ENCODE data around the gene COA8.
A peak's percentile ranks its signal among the peaks of the same experiment; 100 is the strongest.
"Not testable (repeated sequence)": the region's sequence is repeated elsewhere in the genome, so short reads cannot be mapped to it uniquely, and the experiment has no call there.

Gene COA8

DNA sequence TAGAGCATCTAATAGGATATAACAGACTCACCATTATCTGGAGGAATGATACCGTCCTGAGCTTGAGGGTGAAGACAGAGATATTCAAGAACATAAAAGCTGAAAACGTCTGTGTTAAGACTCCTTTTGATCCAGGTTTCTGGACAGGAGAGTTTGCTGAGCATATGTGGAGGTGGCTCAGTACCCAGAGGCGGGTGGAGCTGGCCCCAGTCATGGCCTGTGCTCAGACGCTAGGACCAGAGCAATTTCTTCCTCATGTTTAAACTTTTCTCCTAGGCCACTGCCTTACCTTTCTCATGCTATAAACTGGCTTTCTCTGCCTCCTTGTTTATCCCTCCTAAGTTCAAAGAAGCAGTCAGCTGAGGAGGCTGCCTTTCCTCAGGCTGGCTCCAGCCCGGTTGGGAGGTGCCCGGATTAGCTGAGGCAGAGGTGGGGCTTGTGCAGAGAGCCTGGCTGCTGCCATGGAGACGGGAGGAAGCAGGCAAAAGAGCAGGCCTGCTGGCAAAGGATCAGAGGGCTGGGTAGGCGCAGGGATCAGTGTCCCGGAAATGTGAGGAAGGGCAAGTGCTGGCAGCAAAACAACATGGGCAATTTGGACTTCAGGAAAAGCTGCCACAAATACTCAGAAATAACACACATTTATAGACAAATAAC, 13.7 kb downstream of the COA8 start:
- DNase-seq (ENCODE audit: low spot score): peak; percentile 89

DNA sequence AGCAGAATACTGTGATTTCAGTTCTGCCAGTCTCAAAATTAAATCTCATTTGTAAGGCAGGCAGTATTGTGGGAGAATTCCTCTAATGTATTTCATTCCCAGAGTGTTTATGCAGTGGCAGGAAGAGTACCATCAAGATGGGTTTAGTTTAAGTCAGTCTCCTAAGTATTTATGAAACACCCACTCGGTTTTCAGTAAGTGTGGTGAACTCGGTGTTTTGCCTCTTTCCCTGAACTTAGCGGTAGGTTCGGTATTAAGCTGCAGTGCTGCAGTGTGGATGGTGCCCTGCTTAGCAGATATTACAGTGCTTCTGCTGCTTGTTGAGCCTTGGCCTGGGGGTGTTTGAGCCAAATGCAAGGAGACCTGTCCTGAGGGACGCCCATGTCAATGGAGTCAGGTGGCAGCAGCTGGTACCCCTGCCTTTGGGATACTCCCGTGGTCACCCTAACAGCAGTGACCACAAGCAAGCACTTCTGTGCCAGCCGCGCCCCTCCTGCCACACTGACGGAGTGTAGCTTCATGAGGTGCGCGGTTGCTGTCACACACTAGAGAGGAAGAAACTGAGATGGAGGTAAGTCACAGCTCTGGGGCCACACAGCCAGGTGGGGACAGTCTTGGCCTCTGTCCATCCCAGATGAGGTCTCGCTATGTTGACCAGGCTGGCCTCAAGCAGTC, 15.8 kb downstream of the COA8 start:
- no peak for DNase-seq (ENCODE audit: low spot score)

DNA sequence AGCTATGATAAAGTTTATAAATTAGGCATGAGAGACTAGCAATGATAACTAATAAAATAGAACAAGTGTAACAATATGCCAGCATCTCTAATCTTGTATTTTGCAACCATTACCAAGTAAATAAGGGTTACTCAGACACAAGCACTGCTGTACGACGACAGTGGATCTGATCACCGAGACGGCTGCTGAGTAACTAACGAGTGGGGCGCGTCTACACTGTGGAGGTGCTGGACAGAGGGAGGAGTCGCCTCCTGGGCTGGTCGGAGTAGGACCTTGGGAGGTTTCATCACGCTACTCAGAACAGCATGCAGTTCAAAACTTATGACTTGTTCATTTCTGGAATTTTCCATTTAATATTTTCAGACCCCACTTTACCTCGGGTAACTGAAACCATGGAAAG, 18.4 kb downstream of the COA8 start:
- DNase-seq (ENCODE audit: low spot score): no peak

DNA sequence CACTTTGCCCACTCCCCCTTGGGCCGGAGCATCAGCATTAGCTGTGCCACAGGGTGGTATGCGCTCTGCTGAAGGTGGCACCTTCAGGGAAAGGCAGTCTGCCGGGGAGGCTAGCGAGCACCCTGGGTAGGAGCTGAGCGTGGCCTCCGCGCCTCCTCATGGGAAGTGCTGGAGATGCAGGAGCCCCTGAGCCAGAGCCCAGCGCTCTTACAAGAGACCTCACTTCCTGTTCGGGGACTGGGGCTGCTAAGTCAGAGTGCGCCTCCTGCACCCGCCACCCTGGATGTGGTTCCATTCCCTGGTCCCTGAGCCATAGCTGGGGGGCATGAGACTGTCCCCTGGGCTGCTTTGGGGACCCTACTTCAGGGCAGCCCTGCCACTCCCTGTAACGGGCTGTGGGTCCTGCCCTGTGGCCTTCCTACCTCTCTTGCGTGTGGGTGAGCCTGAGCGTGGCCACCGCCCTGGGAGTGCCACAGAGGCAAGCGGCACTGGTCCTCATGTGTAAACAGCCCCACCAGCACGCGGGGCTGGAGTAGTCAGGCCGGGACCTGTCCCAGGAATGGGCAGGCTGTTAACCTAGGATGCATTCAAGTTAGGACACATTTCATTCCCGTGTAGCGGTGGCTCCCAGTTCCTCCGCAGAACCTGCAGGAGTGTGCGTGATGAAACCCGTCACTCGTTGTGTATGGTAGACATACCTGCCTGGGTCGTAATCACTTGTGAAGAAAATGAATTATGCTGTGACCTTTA, 19.4 kb downstream of the COA8 start:
- no peak for DNase-seq (ENCODE audit: low spot score)

DNA sequence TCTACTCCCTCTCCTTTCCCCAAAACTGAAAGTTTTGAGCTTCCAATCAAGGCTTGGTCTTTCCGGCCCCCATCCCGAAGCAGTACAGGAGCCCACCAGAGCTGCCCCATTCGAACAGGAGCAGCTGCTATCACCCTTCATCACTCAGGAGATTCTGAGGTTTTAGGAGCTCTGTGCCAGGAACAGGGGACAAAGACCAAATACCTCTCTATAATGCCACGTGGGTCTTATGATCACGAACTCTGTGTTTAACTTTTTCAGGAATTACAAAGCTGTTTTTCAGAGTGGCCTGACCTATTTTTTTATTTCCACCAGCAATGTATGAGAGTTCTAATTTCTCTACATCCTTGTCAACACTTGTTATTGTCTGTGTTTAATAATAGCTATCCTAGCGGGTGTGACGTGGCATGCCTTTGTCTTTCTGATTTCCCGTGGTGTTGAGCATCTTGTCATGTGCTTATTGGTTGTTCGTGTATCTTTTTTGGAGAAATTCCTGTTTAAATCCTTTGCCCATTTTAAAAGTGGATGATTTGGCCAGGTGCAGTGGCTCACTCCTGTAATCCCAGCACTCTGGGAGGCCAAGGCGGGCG, 21.7 kb downstream of the COA8 start:
- DNase-seq (ENCODE audit: low spot score): no peak

DNA sequence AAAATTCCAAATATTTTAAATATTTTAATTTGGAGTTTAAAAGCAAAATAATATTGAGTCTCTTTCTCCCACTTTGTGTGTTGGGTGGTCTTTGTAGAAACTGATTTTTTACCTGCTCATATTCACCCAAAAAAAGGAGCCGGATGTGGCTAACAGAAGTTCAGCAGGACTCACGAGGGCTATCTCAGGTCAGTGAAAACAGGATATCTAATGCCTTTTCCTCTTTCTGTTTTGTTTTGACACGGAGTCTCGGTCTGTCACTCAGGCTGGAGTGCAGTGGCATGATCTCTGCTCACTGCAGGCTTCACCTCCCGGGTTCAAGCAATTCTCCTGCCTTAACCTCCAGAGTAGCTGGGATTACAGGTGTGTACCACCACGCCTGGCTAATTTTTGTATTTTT, 30.8 kb downstream of the COA8 start:
- no peak for DNase-seq (ENCODE audit: low spot score)

DNA sequence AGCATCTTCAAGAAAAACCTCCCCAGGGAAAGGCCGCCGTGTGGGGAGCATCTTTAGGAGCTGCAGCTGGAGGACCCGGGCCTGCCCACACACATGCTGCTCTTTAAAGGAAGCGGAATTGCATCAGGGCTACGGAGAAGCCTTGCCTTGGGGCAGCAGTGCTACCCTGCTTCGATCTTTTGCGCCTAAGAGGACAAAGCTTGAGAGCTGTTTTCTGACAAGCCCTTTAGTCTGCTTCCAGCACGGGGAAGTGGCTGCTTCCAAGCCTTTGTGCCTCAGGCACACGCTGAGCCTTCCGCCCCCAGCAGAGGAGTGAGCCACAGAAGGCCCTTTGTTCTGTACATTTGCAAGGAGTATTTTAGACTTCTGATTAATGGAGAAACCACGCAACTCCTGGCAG, 31.5 kb downstream of the COA8 start:
- DNase-seq (ENCODE audit: low spot score): peak; percentile 93

DNA sequence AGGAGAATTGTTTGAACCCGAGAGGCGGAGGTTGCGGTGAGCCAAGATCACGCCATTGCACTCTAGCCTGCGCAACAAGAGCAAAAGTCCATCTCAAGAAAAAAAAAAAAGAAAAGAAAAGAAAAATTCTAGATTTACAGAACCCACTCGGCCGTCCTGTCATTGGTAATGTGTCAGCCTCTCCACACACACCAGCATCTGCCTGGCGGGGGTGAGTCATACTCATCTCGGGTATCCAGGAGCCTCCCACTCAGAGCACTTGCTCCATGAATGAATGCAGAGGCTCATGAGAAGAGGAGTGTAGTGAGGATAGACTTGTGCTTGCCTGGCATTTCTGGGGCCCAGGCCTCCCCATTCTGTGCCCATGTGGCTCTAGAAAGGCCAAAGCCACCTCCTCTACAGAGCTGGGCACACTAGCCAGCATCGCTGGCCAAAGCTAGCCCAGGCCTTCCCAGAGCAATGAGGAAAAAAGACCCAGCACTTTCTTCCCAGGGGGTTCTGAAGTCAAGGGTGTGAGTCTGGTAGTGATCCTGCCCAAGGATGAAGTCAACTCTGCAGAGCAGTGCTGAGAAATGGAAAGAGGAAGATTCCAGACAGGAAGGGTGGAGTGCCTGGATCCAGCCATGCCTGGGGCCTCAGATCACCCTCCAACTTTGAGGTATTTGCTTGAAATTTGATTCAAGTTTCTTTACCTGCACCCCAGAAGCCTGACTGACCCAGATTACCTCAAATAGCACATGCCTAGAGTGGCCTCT, 35.0 kb downstream of the COA8 start:
- peak; percentile 93 for DNase-seq (ENCODE audit: low spot score)

DNA sequence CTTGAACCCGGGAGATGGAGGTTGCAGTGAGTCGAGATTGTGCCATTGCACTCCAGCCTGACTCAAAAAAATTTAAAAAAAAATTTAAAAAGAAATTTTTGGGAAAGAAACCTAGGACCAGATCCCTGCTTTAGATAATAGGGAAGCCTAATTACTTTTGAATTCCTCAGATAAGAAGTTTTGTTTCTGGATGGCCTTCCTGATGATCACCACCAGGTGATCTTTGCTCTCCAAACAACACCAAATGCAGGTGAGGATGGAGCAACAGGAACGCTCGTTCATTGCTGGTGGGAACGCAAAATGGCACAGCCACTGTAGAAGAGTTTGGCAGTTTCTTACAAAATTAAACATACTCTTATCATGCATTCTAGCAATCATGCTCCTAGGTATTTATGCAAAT, 37.7 kb downstream of the COA8 start:
- no peak for DNase-seq (ENCODE audit: low spot score)

DNA sequence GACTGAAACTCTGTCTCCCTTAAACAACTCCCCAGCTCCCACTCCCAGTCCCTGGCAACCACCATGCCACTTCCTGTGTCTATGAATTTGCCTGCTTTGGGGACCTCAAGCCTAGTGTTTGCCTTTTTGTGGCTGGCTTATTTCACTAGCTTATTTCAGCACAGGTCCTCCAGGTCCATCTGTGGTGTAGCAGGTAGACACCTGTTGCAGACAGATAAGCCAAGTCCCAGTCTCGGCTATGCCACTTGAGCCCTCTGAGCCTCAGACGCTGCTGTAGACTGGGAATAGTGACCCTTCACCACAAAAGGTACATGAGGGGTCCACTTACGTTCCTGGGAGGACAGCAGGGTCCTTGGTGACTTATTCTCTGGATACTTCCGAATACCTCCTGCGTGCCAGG, 41.9 kb downstream of the COA8 start:
- no peak for DNase-seq (ENCODE audit: low spot score)

DNA sequence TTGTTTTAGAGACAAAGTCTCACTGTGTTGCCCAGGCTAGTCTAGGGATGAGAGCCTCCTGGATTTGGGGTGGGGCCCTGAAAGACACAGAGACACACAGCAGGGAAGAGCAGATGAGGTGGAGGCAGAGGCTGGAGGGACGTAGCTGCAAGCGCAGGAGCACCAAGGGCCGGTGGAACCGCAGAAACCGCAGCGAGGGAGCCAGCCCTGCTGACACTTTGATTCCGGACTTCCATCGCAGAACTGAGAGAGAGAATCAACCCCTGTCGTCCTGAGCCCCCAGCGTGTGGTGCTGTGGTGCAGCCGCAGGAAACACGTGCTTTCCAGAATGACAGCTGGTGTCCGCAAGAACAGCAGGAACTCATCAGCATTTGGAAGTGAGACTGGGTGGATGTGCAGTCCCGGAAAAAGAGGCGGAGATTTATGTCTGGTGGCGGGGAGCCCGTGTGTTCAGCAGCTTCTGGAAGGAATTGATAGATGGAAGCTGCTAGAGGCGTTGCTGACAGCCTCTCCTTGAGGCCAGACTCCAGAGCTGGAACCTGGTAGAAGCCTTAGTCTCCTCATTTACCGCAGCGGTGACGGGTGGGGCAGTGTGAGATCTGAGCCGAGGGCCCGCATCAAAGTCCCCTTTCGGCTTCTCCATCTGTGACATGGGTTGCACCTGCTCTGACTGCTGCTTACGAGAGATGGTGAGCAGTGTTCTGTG, 44.4 kb downstream of the COA8 start:
- DNase-seq (ENCODE audit: low spot score): peak; percentile 57

DNA sequence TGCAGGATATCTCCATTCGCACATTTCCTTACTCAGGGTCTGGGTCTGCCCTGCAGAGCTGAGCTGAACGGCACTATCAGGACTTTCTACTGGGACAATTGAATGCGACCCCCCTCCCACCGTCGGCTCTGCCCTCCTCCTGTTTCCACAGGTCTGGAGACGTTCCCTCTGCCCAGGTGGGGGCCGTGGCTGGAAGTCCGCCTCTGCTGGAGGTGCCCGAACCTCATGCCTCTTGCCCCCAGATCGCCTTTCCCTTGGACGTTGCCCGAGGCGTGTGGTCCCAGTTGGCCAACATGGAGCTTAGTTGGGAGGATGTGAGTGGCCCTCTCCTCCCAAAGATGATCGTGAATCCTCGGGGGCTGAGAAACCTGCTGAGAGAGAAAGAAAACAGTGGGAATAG, 45.1 kb downstream of the COA8 start:
- DNase-seq (ENCODE audit: low spot score): no peak

DNA sequence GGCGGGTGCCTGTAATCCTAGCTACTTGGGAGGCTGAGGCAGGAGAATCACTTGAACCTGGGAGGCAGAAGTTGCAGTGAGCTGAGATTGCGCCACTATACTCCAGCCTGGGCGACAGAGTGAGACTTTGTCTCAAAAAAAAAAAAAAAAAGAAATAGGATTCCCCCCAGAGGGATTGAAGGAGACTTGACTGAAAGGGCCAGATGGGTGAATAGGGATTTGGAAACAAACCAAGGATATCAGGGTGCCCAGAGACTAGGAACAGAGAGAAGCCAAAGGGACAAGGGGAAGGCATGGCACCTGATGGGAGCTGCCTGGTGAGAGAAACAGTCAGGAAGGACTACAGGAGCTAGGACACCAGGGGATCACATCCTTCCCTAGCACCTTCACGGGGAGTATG, 46.3 kb downstream of the COA8 start:
- DNase-seq (ENCODE audit: low spot score): not testable (repeated sequence)

DNA sequence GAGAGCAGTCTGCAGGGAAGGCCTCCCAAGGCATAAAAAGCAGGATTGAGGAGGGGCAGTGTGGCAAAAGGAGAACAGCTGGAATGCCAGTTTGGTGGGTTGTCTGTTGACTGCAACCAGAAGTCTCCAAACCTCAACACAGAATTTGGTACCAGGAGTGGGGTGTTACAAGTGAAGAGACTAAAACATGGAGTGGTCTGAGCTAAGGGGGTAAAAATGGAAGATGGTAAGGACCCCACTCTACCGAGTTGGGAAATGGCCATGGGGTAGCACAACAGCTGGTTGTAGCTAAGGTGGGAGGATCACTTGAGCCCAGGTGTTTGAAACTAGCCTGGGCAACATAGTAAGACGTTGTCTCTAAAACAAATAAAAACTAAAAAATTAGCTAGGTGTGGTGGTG, 48.5 kb downstream of the COA8 start:
- no peak for DNase-seq (ENCODE audit: low spot score)

DNA sequence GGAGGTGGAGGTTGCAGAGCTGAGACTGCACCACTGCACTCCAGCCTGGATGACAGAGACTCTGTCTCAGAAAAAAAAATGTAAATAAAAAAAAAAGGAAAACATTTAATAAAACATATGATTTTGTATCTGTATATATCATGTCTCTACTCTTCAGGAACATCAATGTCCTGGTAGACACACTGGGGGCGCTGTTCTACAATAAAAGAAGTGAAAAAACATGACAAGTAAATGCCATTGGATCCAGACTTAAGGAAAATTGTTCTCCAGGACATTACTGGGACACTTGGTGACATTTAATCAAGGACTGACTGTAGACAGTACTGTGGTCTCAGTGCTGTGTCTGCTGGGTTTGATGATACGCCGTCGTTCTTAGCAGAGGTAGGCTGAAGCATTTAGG, 50.8 kb downstream of the COA8 start:
- DNase-seq (ENCODE audit: low spot score): no peak

DNA sequence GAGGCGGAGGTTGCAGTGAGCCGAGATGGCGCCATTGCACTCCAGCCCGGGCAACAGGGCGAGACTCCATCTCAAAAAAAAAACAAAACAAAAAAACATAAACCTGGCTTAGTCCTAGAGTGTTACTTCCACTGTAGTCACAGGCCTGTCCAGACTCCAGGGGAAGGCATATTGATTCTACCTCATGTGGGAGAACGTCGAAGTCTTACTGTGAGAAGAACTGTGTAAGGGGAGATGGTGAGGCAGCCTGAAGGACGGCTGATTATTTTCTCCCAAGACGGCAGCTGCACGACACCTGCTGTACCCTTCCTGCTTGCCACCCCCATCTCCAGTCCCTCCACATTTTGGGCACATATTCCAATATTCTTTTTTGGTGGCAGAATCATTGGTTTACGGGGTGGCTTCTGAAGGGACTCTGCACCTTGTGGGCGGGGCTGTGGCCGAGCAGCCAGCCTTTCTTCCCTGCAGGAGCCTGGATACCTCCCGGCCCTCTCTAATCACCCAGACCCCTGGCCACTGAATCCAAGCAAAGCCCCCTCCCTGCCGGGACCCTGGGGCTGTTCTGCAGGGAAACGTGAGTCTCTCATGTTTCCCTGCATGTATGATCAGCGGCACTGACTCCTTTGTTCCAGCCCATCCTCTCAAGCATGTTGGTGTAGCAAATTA, 54.0 kb downstream of the COA8 start:
- no peak for DNase-seq (ENCODE audit: low spot score)

DNA sequence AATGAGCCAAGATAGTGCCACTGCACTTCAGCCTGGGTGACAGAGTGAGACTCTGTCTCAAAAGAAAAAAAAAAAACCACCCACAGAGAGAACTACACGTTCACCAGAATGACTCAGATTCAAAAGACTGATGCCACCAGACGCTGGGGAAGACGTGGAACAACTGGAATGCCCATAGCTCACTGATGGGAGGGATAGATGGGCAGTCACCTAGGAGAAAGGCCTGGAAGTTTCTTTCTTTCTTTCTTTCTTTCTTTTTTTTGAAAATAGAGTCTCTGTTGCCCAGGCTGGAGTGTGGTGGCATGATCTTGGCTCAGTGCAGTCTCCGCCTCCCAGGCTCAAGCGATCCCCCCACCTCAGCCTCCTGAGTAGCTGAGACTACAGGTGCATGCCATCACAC, 56.3 kb downstream of the COA8 start:
- DNase-seq (ENCODE audit: low spot score): no peak

DNA sequence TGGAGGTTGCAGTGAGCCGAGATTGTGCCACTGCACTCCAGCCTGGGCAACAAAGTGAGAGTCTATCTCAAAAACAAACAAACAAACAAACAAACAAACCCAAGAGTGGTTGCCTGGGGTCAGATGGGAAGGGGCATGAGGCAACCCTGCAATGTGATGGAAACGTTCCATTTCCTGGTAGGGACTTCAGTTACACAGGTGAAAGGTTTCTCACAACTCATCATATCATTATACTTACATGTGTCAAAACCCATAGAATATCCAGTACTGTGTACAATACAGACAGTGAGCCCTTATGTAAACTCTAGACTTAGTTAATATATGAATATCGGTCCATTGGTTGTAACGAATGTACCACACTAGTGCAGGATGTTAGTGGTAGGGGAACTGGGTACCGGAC, 59.1 kb downstream of the COA8 start:
- no peak for DNase-seq (ENCODE audit: low spot score)

DNA sequence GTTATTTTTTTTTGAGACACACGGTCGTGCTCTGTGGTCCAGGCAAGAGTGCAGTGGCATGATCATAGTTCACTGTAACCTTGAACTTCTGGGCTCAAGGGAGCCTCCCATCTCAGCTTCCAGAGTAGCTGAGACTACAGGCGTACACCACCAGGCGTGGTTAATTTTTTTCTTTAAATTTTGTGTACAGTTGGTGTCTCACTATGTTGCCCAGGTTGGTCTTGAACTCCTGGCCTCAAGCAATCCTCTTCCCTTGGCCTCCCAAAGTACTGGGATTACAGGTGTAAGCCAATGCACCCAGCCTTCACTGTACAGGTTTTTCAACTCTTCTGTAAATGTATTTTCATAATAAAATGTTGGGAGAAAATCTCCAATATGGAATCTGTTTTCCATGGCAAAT, 60.5 kb downstream of the COA8 start:
- DNase-seq (ENCODE audit: low spot score): no peak

DNA sequence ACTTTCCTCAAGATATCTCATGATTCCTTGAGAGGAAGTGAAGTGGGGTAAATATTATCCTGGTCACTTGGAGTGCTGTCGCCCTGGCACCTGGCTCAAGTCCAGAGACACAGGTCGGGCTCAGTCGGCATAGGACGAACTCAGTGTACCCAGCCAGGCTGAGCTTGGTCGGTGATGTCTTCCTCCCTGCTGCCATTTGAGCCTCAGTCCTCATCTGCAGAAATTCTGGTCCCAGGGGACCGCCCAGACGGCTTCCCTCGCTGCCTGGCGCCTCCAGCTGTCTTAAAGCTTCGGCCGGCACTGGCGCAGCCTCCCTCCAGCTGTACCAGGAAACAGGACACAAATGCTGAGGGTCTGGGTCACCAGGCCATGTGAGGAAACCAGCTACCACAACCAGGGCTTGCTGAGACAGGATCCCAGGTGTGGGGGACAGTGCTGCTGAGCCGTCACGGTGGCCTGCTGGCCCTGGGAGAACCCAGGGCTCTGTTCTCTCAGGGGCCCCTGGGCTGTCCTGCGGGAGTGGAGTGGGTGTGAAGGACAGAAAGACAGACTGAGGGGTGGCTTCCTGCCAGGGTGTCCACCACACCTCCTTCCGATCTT, 61.2 kb downstream of the COA8 start:
- no peak for DNase-seq (ENCODE audit: low spot score)

DNA sequence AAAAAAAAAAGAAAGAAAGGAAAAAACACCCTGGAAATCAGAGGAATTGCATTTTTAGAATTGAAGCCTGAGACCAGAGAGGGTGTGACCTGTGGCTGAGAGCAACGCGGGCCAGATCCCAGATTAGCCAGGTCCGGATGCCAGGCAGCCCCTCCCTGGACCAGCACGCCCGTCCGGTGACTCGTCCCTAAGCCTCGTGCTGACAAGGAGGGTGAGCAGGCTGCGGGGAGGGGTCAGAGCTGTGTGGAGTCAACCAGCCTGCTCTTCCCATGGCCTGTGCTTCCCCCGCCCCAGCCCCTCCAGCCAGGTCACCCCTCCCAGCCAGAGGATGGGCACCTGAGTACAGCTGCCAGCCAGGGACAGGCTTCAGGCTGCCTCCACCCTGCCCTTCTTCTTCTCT, 62.1 kb downstream of the COA8 start:
- DNase-seq (ENCODE audit: low spot score): no peak
